ENCODE data around the gene SEMA5A.

DNA sequence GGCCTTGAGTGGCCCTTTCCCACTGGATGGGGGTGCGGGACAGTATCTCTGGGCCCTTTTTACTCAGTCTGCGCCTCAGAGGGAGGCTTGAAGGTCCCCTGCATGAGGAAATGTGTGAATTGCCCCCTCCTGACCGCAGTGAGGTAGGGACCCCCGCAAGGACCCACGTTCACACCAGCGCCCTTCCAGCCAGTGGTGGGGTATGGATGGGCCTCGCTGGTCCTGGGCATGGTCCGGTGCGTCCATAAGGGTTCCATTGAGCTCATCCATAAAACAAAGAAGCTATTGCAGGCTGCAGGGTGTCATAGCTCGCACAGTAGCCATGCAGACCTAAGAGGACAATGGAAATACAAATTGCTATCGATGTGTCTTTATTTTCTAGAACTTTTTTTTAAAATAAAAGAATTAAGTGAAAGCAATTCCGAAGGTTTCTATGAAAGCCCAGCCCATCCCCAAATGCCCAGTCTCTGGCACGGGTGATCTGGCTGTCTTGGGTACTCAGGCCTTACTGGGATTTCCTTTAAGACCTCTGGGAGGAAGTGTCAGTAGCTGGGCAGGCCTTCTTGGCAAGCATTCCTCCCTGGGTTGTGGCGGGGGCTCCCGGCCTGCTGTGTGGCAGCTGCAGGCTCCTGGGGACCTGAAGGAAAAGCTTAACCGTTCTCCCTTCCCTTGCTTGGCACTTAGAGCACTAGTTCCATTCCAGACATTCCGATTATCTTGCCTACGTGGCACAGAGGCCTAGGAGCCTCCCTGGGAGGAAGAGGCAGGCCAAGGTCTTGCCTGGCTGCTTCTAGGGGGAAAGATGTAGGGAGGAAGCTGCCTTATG, 1.5 kb upstream of the SEMA5A start:
- TF ChIP-seq, protein P1, sequence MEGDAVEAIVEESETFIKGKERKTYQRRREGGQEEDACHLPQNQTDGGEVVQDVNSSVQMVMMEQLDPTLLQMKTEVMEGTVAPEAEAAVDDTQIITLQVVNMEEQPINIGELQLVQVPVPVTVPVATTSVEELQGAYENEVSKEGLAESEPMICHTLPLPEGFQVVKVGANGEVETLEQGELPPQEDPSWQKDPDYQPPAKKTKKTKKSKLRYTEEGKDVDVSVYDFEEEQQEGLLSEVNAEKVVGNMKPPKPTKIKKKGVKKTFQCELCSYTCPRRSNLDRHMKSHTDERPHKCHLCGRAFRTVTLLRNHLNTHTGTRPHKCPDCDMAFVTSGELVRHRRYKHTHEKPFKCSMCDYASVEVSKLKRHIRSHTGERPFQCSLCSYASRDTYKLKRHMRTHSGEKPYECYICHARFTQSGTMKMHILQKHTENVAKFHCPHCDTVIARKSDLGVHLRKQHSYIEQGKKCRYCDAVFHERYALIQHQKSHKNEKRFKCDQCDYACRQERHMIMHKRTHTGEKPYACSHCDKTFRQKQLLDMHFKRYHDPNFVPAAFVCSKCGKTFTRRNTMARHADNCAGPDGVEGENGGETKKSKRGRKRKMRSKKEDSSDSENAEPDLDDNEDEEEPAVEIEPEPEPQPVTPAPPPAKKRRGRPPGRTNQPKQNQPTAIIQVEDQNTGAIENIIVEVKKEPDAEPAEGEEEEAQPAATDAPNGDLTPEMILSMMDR (IDR thresholded peaks at IDR 0.05): no peak
- TF ChIP-seq POLR2AphosphoS5 (IDR thresholded peaks at IDR 0.05) (no peak), POLR2A (IDR thresholded peaks at IDR 0.05) (no peak), EP300 (IDR thresholded peaks at IDR 0.05) (no peak)
